HG02588 (cell line): Measurements from ENCODE around the gene NBPF11.
"Not testable (repeated sequence)": the region's sequence is repeated elsewhere in the genome, so short reads cannot be mapped to it uniquely, and the experiment has no call there.

ENCODE experiments used
- ATAC-seq: cut with Tn5 transposase; IDR thresholded peaks from one replicate; pipeline ENCODE4 v1.9.1; 2021; ENCODE audit warnings: mild to moderate bottlenecking, moderate library complexity; ENCODE audit not compliant: unreplicated experiment

NBPF11 gene

DNA sequence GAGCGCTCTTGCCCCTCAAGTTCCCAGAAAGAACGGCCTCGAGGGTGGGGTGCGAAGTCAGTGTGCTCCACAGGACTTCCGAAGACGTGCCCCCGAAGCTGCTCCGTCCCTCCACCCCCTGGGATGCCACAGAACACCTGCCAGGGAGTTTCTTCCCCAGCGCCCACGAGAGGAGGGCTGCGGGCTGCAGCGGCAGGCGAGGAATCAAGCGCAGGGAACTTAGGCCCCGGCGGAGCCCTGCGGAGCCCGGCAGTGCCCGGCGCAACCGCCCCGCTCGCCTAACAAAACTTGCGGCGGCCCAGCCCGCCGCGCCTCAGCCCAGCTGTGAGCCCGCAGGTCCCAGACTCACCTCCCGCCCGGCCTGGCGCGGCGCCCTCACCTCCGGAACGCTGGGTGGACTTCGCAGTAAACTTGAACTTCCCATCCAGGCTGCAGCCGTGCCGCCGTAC is 686 bp downstream of the NBPF11 start:
- peak; percentile 23 for ATAC-seq

GRCh38 chr1:148150945-148151344 is 1.1 kb downstream of the NBPF11 start:
- ATAC-seq, result not testable (repeated sequence)

GRCh38 chr1:148150014-148150413 is 2.1 kb downstream of the NBPF11 start:
- ATAC-seq, result not testable (repeated sequence)

DNA sequence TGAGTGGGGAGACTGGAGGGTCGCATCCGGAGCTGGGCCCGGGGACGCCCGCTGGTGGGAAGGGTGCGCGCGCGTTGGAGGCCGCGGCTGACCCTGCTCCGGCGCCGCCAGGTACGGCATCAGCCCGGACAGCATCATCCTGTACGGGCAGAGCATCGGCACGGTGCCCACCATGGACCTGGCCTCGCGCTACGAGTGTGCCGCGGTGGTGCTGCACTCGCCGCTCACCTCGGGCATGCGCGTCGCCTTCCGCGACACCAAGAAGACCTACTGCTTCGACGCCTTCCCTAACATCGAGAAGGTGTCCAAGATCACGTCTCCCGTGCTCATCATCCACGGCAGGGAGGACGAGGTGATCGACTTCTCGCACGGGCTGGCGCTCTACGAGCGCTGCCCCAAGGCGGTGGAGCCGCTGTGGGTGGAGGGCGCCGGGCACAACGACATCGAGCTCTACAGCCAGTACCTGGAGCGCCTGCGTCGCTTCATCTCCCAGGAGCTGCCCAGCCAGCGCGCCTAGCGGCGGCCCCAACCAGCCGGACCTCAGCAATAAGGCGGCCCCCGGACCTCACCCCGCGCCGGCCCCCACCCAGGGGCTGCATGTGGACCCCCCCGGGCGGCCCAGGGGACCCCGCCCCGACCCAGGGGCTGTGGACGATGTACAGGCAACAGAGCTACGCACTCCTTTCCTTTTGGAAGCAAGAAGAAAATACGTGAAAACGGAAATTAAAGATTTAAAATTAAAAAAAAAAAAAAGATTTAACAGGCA is 2.8 kb downstream of the NBPF11 start:
- not testable (repeated sequence) for ATAC-seq

- not testable (repeated sequence) for ATAC-seq
Observed at GRCh38 chr1:148147052-148147838, 4.8 kb downstream of the NBPF11 start.

GRCh38 chr1:148146191-148146997 is 5.7 kb downstream of the NBPF11 start:
- ATAC-seq, result not testable (repeated sequence)

- not testable (repeated sequence) for ATAC-seq
Observed at GRCh38 chr1:148143223-148143622, 8.9 kb downstream of the NBPF11 start.

DNA sequence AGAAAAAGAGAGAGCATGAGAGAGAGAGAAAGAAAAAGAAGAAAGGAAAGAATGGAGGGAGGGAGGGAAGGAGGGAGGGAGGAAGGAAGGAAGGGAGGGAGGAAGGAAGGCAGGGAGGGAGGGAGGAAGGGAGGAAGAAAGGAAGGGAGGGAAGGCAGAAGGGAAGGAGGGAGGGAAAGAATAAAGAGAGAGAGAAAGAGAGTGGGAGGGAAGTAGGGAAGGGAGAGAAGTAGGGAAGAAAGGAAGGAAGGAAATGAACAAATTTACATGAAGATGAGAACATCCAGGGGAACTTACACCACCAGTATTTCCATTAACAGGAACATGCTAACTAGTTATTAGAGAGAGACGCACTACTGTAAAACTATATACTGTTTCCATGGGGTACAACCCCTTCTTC is 10.1 kb downstream of the NBPF11 start:
- ATAC-seq, result not testable (repeated sequence)

DNA sequence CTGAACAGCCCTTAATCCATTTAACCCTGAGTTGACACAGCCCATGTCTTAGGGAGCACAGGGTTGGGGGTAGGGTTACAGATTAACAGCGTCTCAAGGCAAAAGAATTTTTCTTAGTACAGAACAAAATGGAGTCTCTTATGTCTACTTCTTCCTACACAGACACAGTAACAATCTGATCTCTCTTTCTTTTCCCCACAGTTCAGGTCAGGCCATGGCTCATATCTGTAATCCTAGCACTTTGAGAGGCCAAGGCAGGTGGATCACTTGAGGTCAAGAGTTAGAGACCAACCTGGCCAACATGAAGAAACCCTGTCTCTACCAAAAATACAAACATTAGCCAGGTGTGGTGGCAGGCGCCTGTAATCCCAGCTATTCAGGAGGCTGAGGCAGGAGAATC is 13.5 kb downstream of the NBPF11 start:
- not testable (repeated sequence) for ATAC-seq

- ATAC-seq, result not testable (repeated sequence)
Observed at GRCh38 chr1:148122341-148122740, 29.7 kb downstream of the NBPF11 start.

DNA sequence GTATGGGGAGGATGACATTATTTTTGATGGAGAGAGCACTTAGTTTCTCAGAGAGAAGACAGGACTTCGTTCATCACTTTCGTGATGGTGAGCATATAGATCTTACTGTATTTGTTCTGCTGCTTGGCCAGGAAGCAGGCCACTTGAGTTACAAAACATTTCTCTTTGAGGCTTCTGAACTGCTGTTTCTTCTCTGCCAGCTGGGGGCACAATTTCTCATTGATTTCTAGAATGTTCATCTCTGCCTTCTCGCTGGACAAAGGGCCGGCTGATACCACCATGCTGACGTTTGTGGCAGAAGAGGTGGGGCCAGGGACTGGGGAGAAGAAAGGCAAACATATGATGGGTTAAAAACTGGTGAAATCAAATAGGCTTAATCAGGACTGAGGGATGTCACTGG is 31.7 kb downstream of the NBPF11 start:
- not testable (repeated sequence) for ATAC-seq

GRCh38 chr1:148095732-148096131 is 56.3 kb downstream of the NBPF11 start:
- ATAC-seq, result not testable (repeated sequence)

DNA sequence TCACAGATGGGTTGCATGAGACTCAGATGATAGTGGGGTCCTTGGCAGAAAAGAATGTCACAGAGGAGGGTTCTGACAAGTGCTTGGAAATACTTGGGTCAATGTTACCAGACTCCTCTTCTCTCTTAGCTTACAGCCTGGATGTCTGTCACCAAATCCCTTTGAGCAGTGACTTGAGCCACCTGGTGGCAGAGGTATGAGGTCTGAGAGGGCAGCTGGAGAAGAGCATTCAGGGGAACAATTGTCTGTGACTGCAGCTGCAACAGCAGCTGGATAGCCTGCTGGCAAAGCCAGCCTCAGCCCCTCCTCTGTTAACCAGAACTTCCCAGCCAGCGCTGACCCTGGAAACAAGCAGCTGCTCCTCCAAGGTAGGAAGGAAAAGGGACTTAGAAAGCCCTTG is 65.9 kb downstream of the NBPF11 start:
- not testable (repeated sequence) for ATAC-seq

DNA sequence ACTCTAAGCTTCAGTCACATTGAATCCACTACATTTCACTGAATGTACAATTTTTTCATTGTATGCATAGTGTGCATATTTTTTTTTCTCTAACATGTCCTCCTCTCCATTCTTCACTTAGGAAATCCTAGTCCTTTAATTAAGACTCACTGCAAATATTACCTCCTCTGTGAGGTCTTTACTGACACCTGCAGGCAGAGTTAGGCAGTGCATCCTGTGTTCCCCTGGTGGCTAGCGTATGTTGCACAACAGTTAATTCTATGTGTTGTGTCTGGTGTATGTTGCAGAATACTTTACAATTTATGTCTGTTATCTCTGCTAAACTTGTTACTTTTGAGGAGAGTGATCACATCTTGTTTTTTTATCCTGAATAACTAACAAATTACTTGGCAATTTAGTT is 70.9 kb downstream of the NBPF11 start:
- ATAC-seq, result not testable (repeated sequence)

GRCh38 chr1:148078632-148079519 is 73.2 kb downstream of the NBPF11 start:
- not testable (repeated sequence) for ATAC-seq

DNA sequence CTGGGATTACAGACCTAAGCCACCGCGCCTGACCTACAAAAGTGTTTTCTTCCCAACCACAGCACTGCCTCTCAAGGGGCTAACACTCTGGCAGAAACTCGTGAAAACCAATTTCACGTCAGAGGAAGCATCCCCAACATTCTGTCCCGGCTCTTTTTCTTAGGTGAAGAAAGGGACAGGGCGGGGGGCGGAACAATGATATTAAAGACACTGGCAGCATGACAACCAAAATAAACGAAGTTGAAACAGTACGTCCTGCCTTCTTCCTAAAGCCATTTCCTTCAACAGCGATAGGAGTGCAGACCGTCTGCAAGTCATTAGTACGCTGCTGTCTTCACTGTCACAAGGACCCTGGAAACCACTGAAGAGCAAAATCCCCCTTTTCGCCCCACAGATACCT is 74.0 kb downstream of the NBPF11 start:
- ATAC-seq, result not testable (repeated sequence)

- ATAC-seq, result not testable (repeated sequence)
Observed at GRCh38 chr1:148077458-148077857, 74.6 kb downstream of the NBPF11 start.

- ATAC-seq, result not testable (repeated sequence)
Observed at GRCh38 chr1:148073392-148073791, 78.7 kb downstream of the NBPF11 start.

DNA sequence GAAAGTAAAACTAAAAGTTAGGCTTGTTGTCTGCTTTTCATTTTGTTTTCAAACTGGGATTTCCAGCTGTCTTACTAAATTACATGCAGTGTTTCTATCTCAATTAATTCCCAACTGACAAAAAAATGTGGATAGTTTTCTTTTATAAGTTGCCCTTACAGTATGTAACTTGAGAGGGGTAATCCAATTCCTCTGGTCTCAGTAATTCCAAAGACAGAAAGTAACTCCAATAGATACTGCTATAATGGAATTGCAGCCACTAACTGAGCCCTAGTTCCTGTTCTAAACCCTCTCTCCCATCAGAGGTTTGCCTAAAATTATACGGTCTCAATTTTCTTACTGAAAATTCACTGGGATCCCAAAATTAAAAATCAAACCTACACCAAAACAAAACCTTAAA is 83.5 kb downstream of the NBPF11 start:
- not testable (repeated sequence) for ATAC-seq

- not testable (repeated sequence) for ATAC-seq
Observed at GRCh38 chr1:148068201-148068600, 83.9 kb downstream of the NBPF11 start.
